ENCODE results near the gene ESPN.
"Not testable (repeated sequence)": the region's sequence is repeated elsewhere in the genome, so short reads cannot be mapped to it uniquely, and the experiment has no call there.

The ESPN gene, protein sequence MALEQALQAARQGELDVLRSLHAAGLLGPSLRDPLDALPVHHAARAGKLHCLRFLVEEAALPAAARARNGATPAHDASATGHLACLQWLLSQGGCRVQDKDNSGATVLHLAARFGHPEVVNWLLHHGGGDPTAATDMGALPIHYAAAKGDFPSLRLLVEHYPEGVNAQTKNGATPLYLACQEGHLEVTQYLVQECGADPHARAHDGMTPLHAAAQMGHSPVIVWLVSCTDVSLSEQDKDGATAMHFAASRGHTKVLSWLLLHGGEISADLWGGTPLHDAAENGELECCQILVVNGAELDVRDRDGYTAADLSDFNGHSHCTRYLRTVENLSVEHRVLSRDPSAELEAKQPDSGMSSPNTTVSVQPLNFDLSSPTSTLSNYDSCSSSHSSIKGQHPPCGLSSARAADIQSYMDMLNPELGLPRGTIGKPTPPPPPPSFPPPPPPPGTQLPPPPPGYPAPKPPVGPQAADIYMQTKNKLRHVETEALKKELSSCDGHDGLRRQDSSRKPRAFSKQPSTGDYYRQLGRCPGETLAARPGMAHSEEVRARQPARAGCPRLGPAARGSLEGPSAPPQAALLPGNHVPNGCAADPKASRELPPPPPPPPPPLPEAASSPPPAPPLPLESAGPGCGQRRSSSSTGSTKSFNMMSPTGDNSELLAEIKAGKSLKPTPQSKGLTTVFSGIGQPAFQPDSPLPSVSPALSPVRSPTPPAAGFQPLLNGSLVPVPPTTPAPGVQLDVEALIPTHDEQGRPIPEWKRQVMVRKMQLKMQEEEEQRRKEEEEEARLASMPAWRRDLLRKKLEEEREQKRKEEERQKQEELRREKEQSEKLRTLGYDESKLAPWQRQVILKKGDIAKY

DNA sequence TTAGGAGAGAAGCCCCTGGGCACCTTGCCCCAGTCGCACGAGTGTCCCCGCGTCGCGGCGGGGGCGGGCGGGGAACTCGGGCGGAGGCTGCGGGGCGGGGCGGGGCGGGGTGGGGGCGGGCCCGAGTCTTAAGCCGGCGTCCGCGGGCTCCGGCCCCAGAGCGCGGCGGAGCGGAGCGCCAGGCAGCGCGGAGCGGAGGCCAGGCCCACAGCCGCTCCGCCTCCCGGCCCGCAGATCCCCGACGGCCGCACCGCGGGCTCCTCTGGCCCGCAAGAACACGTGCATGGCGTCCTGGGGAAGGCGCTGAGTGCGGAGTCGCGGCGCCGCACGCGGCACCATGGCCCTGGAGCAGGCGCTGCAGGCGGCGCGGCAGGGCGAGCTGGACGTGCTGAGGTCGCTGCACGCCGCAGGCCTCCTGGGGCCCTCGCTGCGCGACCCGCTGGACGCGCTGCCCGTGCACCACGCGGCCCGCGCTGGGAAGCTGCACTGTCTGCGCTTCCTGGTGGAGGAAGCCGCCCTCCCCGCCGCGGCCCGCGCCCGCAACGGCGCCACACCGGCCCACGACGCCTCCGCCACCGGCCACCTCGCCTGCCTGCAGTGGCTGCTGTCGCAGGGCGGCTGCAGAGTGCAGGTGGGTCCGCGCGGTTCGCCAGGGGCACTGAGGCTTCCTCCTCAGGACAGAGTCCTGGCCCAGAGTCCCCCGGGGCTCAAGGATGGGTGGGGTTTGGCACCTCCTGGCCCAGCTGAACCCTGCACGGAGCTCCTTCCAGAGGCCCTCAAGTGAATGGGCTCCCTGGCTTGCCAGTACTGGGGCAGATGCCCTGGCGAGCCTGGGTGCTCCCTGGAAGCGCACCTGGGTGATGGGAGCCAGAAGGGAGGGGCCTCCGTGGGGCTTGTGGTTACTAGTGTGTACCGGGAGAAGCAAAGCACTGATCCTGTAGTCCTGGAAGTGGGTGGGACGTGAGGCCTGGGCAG, at the start of gene ESPN:
TSS of gene ESPN (plus strand) at position 158 of the 975 bp plus-strand sequence. CDS start at position 338, 180 bp downstream.
- no peak for FAIRE-seq

DNA sequence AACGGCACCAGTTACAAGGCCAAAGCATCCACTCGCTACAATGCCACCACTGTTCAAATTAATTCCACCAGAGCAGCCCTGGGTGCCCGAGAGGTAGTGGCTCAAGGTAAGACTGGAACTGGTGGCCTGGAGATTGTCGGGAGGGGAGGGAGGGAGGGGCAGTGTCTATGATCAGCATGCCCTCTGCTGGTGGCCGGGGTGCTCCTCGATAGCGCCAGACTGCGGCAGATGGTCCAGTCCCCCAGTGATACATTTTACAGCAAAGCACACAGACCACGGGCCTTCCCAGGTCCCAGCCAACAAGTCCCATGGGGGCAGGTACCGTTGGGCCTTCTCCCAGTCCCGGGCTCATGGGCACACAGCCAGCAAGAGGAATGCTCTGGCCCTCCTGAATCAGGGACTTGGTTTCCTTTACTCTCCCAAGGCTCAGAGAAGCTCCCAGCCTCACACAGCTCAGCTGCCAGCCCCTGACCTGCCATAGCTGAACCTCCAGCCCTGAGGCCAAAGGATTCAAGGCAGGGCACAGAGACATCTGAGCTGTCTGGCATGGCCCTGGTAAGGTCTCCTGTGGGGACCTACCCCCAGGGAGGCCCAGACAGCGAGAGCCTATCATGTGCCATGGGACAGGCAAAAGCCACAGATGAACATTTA, 46.4 kb upstream of the ESPN start:
- FAIRE-seq, result no peak

DNA sequence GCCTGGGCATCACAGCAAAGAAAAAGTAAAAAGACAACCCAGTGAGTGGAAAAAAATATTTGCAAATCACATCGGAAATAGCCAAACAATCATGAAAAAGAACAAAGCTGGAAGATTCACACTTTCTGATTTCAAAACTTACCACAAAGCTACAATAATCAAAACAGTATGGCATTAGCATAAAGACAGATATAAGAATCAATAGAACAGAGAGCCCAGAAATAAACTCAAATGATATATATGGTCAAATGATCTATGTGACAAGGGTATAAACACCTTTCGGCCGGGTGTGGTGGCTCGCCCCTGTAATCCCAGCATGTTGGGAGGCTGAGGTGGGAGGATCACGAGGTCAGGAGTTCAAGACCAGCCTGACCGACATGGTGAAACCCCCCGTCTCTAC, 44.5 kb upstream of the ESPN start:
- no peak for FAIRE-seq

DNA sequence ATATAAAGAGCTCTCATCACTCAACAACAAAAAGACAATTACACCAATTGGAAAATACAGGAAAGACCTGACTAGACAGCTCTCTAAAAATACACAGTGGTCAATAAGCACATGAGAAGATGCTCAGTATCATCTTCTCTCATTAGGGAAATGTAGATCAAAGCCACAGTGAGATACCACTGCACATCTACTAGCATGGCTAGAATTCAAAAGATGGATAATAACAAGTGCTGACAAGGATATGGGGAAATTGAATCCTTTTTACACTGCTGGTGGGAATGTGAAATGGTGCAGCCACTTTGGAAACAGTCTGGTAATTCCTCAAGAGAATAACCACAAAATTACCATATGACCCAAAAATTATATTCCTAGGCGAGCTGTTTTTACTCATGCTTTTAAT, 40.4 kb upstream of the ESPN start:
- FAIRE-seq, result no peak

DNA sequence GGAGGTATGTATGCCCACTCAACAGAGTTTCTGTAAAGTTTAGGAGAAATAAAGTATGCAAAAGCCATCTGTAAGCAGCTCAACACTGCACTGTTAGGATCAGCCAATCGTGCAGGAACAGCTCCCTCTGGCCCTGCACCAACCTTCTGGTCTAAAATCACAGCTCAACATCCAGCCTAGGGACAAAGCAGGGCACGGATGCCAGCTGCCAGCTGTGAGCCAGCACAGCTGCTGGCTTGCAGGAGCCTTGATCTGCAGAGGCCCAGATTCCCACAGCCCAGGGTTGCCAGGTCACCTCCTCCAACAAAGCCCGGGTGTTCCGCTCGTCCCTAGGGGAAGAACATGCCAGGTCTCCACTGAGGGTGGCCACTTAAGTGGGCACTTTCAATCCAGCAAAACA, 39.6 kb upstream of the ESPN start:
- FAIRE-seq, result no peak

DNA sequence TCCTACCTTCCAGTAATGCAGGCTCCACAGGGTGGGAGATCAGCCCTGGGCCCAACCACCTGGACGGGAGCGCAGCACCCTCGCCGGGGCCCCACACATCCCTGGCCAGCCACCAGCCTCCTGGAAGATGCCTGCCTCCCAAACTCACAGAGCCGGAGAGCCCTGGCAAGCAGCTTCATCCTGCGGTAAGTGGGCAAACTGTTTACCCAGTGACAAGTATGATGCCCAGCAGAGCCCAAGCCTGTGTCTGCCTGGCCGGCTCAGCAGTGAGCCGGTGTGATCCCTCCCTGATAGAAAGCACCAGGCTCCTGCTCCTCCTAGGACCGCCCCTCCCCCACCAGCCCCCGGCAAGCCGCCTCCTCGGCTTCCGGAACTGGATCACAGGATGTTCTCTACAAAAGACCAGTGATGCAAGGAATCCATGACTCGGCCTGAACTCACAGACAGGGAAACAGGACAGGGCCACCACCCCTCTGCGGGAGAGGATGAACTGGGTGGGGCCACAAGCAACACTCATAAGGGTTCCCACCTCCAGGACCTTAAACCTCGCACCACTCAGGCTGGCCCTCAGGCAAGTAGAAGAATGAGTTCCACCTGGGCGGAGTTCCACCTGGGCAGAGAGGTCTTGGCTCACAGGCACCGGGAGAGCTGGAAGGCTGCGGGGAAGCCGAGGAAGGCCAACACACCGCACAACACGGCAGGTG, 38.9 kb upstream of the ESPN start:
- no peak for FAIRE-seq

DNA sequence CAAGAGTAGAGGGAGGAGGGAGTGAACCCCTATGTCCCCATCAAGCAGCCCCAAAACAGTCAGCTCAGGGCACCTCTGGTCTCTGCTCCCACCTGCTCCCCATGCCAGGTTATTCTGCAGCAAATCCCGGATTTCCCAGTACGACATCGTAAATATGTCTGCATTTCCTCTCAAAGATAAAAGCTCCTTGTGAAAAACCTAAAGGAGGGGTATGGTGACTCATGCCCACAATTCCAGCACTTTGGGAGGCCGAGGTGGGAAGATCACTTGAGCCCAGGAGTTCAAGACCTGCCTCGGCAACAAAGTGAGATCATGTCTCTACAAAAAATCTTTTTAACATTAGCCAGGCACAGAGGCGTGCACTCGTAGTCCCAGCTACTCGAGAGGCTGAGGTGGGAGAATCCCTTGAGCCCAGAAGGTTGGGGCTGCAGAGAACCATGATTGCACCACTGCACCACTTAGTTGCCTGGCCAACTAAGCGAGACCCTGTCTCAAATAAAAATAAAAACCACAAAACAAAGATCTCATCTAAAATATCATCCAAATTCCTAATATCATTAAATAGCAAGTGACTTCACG, 38.1 kb upstream of the ESPN start:
- no peak for FAIRE-seq

DNA sequence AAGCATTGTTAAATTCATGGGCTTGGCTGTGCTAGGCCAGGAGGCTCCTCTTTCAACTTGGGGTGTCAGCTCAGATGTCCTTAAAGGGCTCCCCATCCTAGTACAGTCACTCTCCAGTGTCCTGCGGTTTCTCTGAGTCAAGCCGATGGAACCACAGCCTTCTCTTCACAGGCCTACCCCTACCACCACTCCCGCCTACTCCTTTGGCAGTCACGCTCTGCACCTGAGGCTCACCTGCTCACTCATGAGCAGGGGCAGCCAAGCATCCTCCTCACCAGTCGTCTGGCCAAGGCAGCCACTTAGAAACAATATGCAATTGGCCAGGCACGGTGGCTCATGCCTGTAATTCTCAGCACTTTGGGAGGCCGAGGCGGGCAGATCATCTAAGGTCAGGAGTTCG, 34.6 kb upstream of the ESPN start:
- no peak for FAIRE-seq

DNA sequence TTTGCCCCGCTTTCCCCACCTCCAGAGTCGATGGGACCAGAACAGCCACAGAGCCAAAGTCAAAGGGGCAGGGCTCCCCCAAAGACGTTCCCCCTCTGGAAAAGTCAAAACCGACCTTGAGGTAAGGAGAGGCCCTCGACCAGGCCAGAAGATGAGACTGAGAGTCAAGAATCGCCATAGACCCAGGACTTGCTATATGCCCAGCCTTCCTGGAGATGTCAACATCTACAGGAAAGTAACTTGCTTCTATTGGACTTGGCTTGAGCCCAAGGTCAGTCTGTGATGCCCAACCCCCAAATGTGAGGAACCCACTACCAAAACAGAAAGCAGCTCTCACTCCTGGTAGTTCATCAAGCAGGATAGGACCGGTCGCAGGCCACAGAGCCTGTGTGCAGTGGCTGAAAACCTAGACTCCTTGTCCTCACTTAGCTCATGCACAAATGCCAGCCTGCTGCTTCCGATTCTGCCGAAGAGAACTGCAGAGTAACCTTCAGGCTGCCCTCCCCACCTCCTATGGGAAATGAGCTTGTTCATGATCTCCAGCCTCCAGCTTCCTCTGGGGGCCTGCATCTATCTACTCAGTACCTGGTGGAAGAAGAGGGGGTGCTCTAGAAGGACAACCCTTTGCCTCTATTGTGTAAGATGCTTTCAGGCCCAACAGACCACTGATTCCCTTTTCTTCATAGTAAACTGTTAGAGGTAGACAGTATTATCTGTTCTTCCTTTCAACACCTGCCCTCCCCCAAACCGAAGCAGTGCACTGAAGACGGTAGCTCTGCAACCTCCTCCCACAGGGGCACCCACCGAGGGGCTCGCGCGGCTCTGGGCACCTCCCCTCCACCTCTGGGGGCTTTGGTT, 32.4 kb upstream of the ESPN start:
- FAIRE-seq, result no peak

DNA sequence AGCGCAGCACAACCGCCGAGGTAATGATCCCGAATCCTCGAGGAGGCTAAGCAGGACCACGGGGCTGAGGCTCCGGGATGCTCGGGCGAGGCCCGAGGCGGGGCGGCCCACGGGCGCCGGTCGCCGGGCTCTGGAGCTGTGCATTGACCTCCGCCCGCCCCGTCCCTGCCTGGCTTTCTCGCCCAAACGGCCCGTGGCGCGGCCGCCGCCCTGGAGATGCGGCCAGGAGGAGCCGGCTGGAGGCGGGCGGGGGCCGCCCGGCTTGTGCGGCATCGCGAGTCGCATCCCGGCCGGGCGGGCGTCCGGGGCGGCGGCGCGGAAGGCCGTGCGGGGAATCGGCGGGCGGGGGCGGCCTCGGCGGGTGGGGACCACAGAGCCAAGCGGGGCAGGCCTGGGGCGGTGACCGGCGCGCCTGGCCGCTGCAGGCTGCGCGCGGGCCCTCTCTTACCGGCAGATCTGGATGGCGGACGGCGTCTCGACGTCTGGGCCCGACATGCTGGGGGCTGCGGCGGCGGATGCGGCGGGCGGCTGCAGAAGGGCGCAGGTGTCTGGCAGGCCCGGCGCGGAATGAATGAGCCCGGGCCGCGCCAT, 31.7 kb upstream of the ESPN start:
- no peak for FAIRE-seq

DNA sequence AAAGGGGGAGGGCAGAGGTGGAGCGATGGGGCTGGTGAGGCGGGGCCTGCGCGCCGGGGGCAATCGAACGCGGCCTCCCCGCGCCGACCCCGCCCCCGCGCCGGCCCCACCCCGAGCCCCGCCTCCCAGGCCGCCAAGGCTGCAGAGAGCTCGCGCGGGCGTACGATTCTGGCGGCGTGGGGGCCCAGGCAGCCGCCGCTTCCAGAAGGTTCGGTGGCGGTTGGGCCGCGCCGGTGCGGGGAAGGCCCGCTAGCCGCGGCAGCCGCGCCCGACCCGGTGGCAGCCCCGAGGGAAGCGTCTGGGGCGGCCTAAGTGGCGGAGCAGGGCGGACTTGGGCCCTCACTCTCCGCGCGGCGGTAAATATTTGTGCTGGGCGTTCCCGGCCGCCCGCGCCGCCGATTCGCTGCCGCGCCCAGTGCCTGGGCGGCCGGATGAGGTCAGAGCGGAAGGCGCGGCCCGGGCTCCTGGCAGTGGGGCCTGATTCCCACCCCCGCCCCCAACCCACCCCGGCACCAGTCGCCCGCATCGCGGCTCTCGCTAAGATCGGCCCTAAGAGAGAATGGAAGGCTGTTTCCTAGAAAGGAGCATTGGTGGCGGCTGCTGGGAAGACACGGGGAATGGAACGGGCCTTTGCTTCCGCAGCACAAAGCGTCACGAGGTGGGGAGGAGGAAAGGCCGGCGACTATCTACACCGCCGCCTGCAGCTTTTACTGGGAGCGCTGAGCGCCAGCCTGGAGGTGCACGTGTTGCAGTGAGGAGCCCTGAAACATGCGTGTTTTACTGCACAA, 31.0 kb upstream of the ESPN start, which contains the start of gene ACOT7:
TSS of gene ACOT7 (minus strand) at position 368 of the 788 bp plus-strand sequence. CDS start 368 bp downstream, outside the sequence.
- FAIRE-seq, result no peak

DNA sequence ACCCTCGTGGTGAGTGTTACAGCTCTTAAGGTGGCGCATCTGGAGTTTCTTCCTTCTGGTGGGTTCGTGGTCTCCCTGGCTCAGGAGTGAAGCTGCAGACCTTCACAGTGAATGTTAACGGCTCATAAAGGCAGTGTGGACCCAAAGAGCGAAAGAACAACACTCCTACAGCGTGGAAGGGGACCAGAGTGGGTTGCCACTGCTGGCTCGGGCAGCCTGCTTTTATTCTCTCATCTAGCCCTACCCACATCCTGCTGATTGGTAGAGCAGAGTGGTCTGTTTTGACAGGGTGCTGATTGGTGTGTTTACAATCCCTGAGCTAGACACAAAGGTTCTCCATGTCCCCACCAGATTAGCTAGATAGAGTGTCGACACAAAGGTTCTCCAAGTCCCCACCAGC, 29.4 kb upstream of the ESPN start:
- not testable (repeated sequence) for FAIRE-seq

DNA sequence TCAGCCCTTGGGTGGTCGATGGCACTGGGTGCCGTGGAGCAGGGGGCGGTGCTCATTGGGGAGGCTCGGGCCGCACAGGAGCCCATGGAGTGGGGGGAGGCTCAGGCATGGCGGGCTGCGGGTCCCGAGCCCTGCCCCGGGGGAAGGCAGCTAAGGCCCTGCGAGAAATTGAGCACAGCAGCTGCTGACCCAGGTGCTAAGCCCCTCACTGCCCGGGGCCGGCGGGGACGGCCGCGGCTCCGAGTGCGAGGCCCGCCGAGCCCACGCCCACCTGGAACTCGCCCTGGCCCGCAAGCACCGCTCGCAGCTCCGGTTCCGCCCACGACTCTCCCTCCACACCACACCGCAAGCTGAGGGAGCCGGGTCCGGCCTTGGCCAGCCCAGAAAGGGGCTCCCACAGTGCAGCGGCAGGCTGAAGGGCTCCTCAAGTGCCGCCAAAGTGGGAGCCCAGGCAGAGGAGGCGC, 28.8 kb upstream of the ESPN start:
- not testable (repeated sequence) for FAIRE-seq

DNA sequence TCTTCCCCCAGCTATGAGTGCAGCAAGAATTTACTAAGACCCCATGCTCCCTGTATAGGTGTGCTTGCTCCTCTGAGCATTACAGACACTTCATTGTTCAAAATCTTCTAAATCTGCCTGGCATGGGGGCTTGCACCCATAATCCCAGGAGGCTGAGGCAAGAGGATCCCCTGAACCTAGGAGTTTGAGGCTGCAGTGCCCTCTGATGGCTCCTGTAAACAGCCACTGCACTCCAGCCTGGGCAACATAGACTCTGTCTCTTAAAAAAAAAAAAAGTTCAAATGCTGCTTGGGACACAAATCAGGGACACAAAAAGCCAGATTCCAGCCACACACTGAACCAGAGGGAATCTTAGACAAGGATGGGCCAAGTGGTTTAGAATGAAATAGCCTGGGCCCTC, 27.6 kb upstream of the ESPN start:
- FAIRE-seq, result no peak

DNA sequence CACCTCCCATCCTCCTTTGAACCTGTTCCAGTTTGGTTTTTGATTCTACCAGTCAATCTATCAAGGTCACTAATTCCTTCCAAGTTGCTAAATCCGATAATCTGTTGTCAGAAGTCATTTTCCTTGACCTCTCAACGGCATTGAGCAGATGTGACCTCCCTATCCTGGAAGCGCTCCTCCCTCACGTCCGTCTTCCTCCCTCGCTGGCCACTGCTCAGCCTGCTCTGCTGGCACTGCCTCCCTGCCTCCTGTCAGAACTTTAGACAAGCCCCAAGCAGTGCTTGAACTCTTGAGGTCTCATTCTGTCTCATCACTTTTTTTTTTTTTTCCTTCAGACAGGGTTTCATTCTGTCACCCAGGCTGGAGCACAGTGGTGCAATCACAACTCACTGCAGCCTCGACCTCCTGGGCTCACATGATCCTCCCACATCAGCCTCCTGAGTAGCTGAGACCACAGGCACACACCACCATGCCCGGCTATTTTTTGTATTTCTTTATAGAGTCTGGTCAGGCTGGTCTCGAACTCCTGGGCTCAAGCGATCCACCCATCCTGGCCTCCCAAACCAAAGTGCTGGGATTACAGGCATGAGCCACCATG, 26.6 kb upstream of the ESPN start:
- no peak for FAIRE-seq

DNA sequence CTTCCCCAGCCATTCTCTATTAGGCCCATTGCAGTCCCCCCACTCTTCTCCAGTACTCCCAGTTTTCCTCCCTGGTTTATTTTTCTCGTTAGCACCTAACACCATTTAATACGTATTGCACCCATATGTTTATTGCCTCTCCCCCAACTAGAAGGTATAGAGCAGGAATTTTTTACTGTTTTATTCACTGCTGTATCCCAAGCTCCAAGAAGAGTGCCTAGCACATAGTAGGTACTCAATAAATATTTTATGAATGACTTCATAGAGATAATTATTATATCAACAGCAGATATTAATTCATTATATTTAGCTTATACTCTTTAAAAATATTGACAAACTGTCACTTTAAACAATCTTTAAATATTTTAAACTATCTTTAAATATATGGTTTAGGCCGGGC, 25.3 kb upstream of the ESPN start:
- no peak for FAIRE-seq

DNA sequence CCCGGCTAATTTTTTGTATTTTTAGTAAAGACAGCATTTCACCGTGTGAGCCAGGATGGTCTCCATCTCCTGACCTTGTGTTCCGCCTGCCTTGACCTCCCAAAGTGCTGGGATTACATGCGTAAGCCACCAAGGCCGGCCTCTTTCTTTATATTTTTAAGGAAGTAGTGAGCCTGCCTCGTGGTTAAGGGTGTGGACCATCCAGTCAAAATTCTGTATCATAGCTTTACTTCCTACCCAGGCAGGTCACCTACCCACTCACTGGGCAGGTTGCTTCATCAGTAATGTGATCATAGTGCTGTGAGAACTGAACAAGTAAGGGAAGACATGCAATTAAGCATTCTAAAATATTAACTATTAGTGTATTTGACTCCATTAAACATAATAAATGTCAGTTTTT, 22.9 kb upstream of the ESPN start:
- FAIRE-seq, result no peak

DNA sequence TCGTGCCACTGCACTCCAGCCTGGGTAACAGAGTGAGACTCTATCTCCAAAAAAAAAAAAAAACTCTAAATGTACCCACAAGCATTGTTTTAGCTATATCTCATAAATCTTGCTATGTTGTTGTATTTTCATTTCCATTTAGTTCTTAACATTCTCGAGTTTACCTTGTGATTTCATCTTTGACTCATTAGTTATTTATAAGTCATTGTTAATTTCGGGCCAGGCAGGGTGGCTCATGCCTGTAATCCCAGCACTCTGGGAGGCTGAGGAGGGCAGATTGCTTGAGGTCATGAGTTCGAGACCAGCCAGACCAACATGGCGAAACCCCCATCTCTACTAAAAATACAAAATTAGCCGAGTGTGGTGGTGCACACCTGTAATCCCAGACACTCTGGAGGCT, 16.6 kb upstream of the ESPN start:
- FAIRE-seq, result no peak

All from islet of Langerhans (tissue), 1 donor.